H1 (cell line): ENCODE results near the gene VAT1. TPM values are rescaled to one million over a fixed set of nuclear protein-coding genes. Genes with fewer than 3 reads are reported as not detected.

Experiments
- CBX5 ChIP-seq: fragments of 300-800, 300-1000 bp; sonication (generic); IDR thresholded peaks from 2 replicates; pipeline ENCODE4 v1.7.1; 2016; ENCODE audit warnings: antibody characterized with exemption, low read length, low read depth
- KDM1A ChIP-seq: fragments of 200-600, 300-600 bp; sonication (generic); IDR thresholded peaks from 2 replicates; pipeline ENCODE4 v1.7.1; 2016; ENCODE audit warnings: mild to moderate bottlenecking, low read length, borderline replicate concordance
- MAFK ChIP-seq: IDR thresholded peaks from 2 replicates; pipeline ENCODE4 v1.6.1; 2012; ENCODE audit warnings: low read depth, mild to moderate bottlenecking, improper control_type of control experiment, low read length
- POLR2A ChIP-seq, 2 experiments: IDR thresholded peaks; 1 replicate in 1 of 2; 2 replicates in 1 of 2; pipeline ENCODE4 v1.6.1; 2011; ENCODE audit warnings: low read depth in 2 of 2, low read length in 2 of 2, mild to moderate bottlenecking in 2 of 2; ENCODE audit errors: control extremely low read depth in 1 of 2
- POU5F1 ChIP-seq: IDR thresholded peaks from 2 replicates; pipeline ENCODE4 v1.6.1; 2011; ENCODE audit warnings: low read depth, mild to moderate bottlenecking, low read length, moderate library complexity
- RAD21 ChIP-seq, 2 experiments: IDR thresholded peaks in 1 of 2; conservative IDR thresholded peaks in 1 of 2; 2 replicates each; pipeline ENCODE4 v1.6.1; 2011; ENCODE audit warnings: low read depth in 2 of 2, low read length in 2 of 2, improper control_type of control experiment in 1 of 2, inconsistent platforms in 1 of 2, mild to moderate bottlenecking in 1 of 2, moderate library complexity in 1 of 2
- RBBP5 ChIP-seq: IDR thresholded peaks from 2 replicates; pipeline ENCODE4 v1.7.1; 2012; ENCODE audit warnings: low read depth, mild to moderate bottlenecking, inconsistent platforms, low read length, moderate library complexity, borderline replicate concordance
- RFX5 ChIP-seq: IDR thresholded peaks from 2 replicates; pipeline ENCODE4 v1.6.1; 2011; ENCODE audit warnings: low read depth, low read length, improper control_type of control experiment, borderline replicate concordance
- TAF7 ChIP-seq: optimal IDR thresholded peaks from 2 replicates; pipeline ENCODE3; 2011; ENCODE audit warnings: low read depth, mild to moderate bottlenecking, inconsistent platforms, low read length, moderate library complexity, borderline replicate concordance
- polyA plus RNA-seq, 7 experiments: library from polyadenylated mRNA; depleted of rRNA in 3 of 7; stranded (reverse) in 5 of 7; unstranded in 2 of 7; fragments of >200 nt in 5 of 7; fragments of 200-250 nt in 2 of 7; gene quantifications; 1 replicate in 5 of 7; 2 replicates in 1 of 7; 4 replicates in 1 of 7; pipeline versions ENCODE4 v1.2.1 to v1.2.3, GENCODE V29; 2011 to 2013; ENCODE audit warnings: missing spikeins in 2 of 7, mixed read lengths in 2 of 7
- total RNA-seq: library from RNA; stranded (reverse); fragmentation: NEBNext Ultra II Directional; extraction: Animal tissue kit (Norgen Biotek cat#: 25700); gene quantifications from 2 replicates; pipeline ENCODE4 v1.2.1, GENCODE V29; 2021

Gene VAT1
- total and polyA plus RNA-seq, 2 of the 8 experiments (the other 6 are each of a cell fraction or from before 2014, with no cell fraction given) = 200 to 295 TPM

GRCh38 chr17:43016216-43016615 is 6.0 kb downstream of the VAT1 start (continued):
- TF ChIP-seq CBX5 (no peak), MAFK (no peak), RBBP5 (no peak), RFX5 (no peak), POU5F1 (no peak), KDM1A (no peak), POLR2A (IDR thresholded peaks at IDR 0.05; ENCODE audit: control extremely low read depth in 1 of 2, low read depth in 2 of 2, low read length in 2 of 2) (no peak), TAF7 (no peak), RAD21 (IDR thresholded peaks at IDR 0.05 in 1 of 2, conservative IDR thresholded peaks at IDR 0.05 in 1 of 2; ENCODE audit: low read depth in 2 of 2, low read length in 2 of 2) (no peak)
